GM12872 (cell line): ENCODE data around the gene AMZ1.

ENCODE experiments used
- TF ChIP-seq, protein P1 (sequence below): IDR thresholded peaks from 3 replicates; pipeline ENCODE4 v1.5.1; 2011; ENCODE audit warnings: low read depth, mild to moderate bottlenecking, low read length, moderate library complexity; ENCODE audit not compliant: insufficient read depth

AMZ1 gene

DNA sequence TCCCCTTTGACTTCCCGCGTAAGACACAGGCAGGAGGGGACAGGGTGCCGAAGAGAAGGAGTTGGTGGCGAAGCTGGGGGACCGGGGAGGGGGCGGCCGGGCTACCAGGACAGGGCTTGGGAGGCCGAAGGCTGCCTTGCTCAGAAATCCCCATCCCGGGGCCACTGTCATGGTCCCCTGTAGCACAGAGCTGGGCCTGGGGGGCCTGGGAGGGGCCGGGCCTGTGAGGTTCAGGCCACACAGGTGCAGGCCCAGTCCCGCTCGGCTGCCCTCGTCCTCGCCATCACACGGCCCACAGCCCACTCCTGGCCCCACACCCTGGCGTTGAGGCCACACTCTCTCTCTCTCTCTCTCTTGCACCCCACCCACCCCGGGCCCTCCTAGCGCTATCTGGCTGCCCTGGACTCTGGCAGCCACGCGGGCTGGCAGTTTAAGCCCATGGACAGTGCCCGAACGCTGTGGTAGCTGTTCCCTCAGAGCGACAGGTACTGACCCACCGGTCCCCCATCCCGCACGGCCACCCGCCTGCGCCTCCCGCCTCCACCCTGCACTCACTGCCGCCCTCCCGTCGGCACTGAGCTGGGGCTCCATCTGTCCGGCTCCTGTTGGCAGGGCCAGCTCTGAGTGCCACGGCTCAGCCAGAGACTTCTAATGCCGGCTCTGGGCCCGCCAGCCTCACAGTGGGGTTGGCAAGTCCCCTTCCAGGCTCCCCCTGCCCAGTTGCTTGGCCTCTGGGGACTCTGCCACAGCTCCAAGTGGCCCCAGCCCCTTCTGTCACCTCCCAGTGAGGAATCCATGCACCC lies 28.2 kb upstream of the AMZ1 start:
- TF ChIP-seq, protein P1, sequence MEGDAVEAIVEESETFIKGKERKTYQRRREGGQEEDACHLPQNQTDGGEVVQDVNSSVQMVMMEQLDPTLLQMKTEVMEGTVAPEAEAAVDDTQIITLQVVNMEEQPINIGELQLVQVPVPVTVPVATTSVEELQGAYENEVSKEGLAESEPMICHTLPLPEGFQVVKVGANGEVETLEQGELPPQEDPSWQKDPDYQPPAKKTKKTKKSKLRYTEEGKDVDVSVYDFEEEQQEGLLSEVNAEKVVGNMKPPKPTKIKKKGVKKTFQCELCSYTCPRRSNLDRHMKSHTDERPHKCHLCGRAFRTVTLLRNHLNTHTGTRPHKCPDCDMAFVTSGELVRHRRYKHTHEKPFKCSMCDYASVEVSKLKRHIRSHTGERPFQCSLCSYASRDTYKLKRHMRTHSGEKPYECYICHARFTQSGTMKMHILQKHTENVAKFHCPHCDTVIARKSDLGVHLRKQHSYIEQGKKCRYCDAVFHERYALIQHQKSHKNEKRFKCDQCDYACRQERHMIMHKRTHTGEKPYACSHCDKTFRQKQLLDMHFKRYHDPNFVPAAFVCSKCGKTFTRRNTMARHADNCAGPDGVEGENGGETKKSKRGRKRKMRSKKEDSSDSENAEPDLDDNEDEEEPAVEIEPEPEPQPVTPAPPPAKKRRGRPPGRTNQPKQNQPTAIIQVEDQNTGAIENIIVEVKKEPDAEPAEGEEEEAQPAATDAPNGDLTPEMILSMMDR: no peak

DNA sequence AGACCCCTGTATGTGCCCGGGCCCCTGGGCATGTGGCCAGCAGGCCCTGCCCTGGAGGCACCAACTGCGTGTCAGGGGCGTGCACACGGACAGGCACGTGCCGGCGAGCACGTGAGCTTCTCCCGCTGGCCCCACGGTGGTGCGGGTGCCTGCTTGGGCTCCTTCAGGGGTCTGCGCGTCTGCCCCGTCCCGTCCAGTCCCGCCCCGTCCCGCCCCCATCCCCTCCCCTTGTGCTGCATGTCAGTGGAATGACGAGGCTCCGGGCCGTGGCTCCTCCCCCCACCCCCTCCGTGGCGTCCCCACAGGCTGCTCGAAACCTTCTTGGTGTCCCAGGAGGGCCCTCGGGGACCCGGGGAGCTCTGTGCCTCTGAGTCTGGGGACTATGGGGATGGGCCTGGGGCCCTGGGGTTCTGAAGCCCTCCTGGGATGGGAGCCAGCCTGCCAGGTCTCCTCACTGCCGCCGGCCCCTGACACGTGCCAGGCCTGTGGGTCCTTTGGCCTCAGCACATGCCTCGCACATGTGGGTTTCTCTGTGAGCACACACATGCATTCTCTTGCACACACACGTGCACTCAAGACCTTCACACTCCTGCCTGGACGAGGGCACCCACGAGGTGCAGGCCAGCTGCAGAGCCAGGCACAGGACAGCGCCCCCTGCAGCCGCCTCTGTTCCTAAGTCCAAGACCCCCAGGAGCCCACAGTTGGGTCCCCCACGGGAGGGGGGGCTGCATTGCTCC lies 27.5 kb upstream of the AMZ1 start:
- TF ChIP-seq, protein P1: peak; percentile 38; the same call in 2 of the 3 replicates

DNA sequence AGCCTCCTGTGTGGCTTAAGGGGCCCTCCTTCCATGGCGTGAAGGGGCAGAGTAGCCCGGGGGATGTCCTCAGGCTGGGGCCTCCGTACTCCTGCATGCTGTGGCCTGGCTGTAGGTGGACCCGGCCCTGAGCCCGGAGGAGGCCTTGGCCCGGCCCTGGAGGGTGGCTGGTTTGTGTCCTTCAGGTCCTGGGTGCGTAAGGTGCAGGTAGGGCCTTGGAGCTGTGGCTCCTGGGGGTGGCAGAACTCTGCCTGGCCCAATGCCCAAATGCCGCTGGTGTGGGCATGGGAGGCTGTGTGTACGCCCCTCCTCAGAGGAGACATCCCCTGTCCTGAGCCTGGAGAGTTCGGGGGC lies 26.9 kb upstream of the AMZ1 start:
- TF ChIP-seq, protein P1: no peak

DNA sequence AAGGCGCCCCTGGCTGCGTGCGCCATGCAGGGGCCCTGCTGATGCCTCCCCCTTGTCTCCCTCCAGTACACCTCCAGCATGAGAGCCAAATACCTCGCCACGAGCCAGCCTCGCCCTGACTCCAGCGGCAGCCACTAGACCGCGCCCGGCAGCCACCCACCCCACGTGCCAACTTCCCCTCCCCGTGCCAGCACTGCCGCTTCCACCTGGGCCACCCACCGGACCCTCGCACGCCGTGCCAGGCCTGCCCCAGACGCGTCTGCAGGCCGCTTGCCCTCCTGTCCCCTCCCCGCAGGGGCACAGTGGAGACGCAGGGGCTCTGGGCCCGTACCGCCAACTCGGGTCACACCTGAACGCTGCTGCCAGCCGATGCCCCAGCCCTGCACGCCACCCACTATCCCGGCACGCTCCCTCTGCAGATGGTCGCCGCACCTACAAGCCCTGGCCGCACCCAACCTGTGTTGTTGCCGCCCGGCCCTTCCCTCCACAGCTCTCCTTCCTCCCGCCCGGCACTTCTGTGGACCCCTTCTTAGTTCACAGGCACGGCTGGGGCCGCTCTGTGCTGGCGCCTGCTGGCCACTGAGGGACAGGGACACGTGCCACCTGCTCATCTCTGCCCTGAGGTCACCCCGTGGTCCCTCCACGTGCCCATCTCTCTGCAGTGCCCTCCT lies 26.3 kb upstream of the AMZ1 start:
- TF ChIP-seq, protein P1: no peak

DNA sequence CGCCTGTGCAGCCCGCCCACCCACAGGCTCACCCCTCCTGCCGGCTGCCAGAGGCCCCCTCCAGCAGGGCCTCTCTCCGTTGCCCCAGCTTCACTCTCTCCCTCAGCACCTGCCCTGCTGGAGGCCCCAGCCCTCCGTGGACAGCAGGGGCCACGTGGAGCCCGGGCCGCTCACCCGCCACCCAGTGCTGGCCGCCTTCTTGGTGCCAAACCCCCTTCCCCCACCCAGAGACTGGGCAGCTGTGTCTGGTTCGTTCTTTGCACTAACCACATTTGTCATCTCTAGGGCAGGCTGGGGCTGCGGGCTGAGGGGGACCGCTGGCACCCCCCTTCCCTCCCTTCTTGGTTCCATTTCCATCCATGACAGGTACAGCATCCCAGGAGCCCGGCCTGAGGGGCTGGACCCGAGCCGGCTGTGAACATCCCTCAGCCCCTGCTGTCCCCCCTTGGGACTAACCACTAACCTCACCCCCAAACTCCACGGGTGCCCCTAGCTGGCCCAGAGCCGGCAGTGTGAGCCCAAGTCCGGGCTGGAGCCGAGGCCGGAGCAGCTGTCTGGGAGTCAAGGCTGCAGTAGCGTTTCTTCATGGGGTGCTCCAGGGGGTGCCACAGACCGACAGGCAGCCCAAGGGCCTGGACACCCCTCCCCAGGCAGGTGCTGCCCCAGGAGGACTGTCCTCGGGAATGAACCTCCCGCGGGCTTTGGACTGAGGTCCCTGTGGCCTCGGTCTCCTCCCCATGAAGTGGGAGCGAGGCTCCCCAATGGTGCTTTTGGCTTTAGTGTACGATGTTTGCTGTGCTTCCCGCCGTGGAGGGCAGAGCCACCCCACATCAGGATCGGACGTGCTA lies 25.5 kb upstream of the AMZ1 start:
- TF ChIP-seq, protein P1: no peak

DNA sequence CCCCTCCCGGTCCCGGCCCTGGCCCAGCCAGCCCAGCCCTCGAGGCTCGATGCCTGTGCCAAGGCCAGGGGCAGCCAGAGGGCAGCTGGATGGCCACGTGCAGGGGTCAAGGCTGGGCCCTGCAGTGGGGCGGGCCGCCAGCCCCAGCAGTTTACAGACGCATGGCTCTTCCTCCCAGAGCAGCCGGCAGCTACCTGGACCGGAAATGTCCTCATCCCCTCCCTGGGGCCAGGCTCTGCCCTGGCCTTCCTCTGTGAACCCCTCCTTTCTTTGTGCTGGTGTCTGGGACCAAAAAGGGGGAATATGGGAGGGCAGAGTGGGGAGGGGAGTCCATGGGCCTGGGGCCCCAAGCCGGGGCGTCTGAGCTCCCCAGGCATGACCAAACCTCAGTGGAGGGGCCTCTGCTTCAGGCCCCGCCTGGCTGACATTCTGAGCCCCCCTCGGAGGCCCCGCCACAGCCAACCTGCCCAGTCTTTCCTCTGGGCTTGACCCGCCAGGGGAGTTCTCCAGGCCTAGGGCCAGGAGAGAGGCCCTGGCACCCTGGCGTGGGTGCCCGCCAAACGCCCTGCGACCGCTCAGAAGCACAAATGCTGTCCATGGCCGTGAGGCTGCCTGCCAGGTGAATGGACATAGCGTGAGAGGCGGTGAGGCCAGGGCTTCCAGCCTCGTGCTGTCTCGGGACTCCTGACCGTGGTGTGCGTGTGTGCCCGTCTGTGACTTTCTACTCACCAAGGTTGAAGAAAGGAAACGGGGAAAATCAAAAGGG lies 24.7 kb upstream of the AMZ1 start:
- TF ChIP-seq, protein P1: no peak
